ENCODE results near the gene PEAR1.

Gene PEAR1

DNA sequence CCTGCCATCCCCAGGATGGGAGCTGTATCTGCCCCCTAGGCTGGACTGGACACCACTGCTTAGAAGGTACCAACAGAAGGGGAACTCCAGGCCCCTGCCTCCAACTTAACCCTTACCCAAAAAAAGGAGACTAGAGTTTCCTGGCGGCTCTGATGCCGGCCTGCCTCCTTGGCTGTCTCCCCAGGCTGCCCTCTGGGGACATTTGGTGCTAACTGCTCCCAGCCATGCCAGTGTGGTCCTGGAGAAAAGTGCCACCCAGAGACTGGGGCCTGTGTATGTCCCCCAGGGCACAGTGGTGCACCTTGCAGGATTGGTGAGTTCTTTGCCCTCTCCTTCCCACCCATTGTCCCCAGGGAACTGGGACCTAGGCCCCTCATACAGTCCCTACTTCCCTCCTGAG lies 18.8 kb downstream of the PEAR1 start:
- DNase-seq (ENCODE audit: low spot score), result no peak
- in situ Hi-C loops (cut with MboI; ENCODE audit: low pct_unique_long_range_greater_than_20kb, low sequenced_read_pairs, unreplicated experiment), result no loop called here
- TF ChIP-seq CTCF (IDR thresholded peaks at IDR 0.05; ENCODE audit: extremely low read depth, insufficient read depth, missing control alignments), result no peak

DNA sequence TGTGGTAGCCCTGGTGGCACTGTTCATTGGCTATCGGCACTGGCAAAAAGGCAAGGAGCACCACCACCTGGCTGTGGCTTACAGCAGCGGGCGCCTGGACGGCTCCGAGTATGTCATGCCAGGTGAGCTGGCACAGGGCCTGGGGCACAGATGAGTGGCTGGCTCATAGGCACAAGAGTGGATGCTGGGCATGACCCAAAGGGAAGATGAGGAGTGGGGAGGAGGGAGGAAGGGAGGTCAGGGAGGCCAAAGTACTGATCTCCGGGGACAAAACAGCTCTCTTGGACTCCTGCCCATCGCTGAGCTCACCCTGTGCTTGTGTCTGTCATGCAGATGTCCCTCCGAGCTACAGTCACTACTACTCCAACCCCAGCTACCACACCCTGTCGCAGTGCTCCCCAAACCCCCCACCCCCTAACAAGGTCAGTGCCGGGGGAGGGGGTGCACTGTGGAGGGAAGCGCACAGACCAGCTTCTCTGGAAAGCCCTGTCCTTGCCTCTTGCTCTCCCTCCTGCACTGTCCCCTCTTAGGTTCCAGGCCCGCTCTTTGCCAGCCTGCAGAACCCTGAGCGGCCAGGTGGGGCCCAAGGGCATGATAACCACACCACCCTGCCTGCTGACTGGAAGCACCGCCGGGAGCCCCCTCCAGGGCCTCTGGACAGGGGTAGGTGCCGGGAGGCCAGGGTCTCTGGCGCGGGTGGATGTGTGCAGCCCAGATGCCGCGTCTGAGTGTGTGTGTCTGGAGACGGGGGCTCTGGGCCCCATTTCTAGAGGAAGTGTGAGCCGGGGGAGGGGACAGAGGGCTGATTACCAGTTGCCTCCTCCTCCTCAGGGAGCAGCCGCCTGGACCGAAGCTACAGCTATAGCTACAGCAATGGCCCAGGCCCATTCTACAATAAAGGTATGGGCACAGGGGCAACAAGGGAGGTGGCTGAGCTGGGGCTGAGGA lies 19.6 kb downstream of the PEAR1 start:
- no peak for DNase-seq (ENCODE audit: low spot score)
- in situ Hi-C loops (cut with MboI; ENCODE audit: low pct_unique_long_range_greater_than_20kb, low sequenced_read_pairs, unreplicated experiment), result no loop called here
- no peak for TF ChIP-seq CTCF (IDR thresholded peaks at IDR 0.05; ENCODE audit: extremely low read depth, insufficient read depth, missing control alignments)

GRCh38 chr1:156913809-156914387 lies 20.4 kb downstream of the PEAR1 start:
- TF ChIP-seq CTCF (IDR thresholded peaks at IDR 0.05; ENCODE audit: extremely low read depth, insufficient read depth, missing control alignments), result no peak
- no peak for DNase-seq (ENCODE audit: low spot score)
- in situ Hi-C loops (cut with MboI; ENCODE audit: low pct_unique_long_range_greater_than_20kb, low sequenced_read_pairs, unreplicated experiment), result no loop called here

- TF ChIP-seq CTCF (IDR thresholded peaks at IDR 0.05; ENCODE audit: extremely low read depth, insufficient read depth, missing control alignments), result no peak
- DNase-seq (ENCODE audit: low spot score), result no peak
- in situ Hi-C loops (cut with MboI; ENCODE audit: low pct_unique_long_range_greater_than_20kb, low sequenced_read_pairs, unreplicated experiment), result no loop called here
These were observed 20.9 kb downstream of the PEAR1 start for GRCh38 chr1:156914440-156914856.

DNA sequence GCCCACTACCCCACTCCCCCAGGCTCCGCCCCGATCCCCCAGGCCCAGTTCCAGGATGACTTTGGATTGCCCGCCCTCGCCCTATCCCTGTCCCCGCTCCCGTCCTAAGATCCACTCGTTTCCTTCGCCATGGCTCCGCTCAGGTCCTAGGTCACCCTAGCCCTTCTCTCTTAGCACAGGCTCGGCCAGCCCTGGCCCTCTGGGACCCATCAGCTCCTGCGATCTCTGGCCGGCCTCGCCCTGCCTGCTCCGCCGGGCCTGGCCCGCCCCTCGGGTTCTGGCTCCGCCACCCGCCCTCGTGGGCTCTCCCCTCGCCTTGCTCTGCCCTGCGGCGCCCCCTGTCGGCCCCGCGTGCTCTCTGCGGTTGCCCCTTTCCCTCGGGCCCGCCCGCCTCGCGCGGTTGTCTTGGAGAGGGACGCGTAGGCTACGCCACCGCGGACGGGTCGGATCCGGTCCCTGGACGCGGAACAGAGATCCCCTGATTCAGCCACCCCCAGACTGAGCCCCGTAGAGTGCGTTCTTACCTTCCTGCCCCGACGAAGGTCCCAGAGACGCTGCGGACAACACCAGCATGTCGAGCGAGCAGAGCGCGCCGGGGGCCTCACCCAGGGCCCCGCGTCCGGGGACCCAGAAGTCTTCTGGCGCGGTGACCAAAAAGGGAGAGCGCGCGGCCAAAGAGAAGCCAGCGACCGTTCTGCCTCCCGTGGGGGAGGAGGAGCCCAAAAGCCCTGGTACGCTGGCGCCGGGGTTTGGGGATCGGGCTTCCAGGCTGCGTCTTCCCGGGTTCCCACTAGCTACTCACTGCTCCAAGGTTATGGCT lies 26.9 kb downstream of the PEAR1 start, which contains the start of gene LRRC71:
LRRC71 (plus strand) TSS at position 400 of the 820 bp plus-strand sequence; CDS start at position 572, 172 bp downstream.
- DNase-seq (ENCODE audit: low spot score), result peak; percentile 81

More for the DNA sequence above, 26.9 kb downstream of the PEAR1 start, which contains the start of gene LRRC71:
- in situ Hi-C loops (cut with MboI; ENCODE audit: low pct_unique_long_range_greater_than_20kb, low sequenced_read_pairs, unreplicated experiment), result no loop called here
- TF ChIP-seq CTCF (IDR thresholded peaks at IDR 0.05; ENCODE audit: extremely low read depth, insufficient read depth, missing control alignments), result peak; percentile 57
